ENCODE measurements around the gene TMEM132D.

Gene TMEM132D

DNA sequence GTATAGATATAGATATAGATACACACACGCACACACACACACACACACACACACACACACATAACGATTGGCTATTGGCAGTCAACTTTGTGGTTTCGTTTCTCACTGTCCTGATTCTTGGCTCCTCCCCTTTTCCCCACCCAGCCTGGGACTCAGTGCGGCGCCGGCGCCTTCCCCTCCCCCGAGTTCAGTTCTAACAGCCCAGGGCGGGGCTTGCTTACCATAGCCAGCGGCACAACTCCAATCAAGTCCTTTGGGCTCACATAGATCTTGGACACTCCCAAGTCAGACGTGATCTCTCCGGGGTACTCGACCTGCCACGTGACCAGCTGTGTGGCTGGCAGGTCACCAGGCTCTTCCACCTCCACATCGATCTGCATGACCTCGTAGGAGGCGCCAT, 566.4 kb downstream of the TMEM132D start:
- POLR2A ChIA-PET = no interaction called here
- CTCF ChIA-PET = no interaction called here
- Histone ChIP-seq H3K9me3 (ENCODE audit: control insufficient read depth, insufficient read depth, low read depth, low read length) (no peaks in the 10 kb centered on the region), H3K4me1 (ENCODE audit: control insufficient read depth, insufficient read depth, low read length) (no peaks in the 10 kb centered on the region), H3K27ac (ENCODE audit: extremely low read depth, low read depth, low read length) (no peak overlapping the region), H3K4me3 (ENCODE audit: low read depth, low read length) (no peak overlapping the region), H3K36me3 (ENCODE audit: control insufficient read depth in 2 of 2, insufficient read depth in 1 of 2, low read length in 2 of 2) (no peaks in the 10 kb centered on the region)
- TF ChIP-seq ZSCAN5A (tag by site-specific recombination; IDR thresholded peaks at IDR 0.05) (no peak), ZNF394 (tag by site-specific recombination; IDR thresholded peaks at IDR 0.05; ENCODE audit: borderline replicate concordance) (no peak), ZNF837 (tag by site-specific recombination; IDR thresholded peaks at IDR 0.05) (no peak), ZNF529 (tag by site-specific recombination; IDR thresholded peaks at IDR 0.05; ENCODE audit: insufficient replicate concordance) (no peak), ZNF701 (tag by site-specific recombination; IDR thresholded peaks at IDR 0.05) (no peak)

DNA sequence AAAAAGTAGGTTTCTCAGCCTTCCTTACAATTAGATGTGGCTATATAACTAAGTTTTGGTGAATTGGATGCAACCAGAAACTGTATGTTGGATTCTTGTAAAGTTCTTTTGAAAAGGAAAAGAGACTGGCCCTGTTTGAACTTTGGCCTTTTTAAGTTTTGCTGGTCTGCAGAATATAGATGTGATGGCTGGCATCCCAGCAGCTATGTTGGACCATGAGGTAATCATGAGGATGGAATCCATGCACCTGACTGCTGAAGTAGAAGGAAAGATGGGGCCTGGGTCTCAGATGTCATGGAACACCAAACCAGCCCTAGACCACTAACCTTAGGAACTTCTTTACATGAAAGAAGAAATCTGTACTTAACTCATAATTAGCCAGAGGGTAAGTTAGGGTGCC, 568.1 kb downstream of the TMEM132D start:
- ChIA-PET CTCF (interaction anchor here (0.7 kb wide), 1 partner anchor 944 kb away, joined by 3 read pairs; no protein-coding TSS in a partner anchor), POLR2A (no interaction called here)
- Histone ChIP-seq H3K9me3 (ENCODE audit: control insufficient read depth, insufficient read depth, low read depth, low read length) (no peaks in the 10 kb centered on the region), H3K4me3 (ENCODE audit: low read depth, low read length) (no peak overlapping the region), H3K36me3 (ENCODE audit: control insufficient read depth in 2 of 2, insufficient read depth in 1 of 2, low read length in 2 of 2) (no peaks in the 10 kb centered on the region), H3K27ac (ENCODE audit: extremely low read depth, low read depth, low read length) (no peak overlapping the region), H3K4me1 (ENCODE audit: control insufficient read depth, insufficient read depth, low read length) (no peaks in the 10 kb centered on the region)
- no peak for TF ChIP-seq ZNF221 (tag by site-specific recombination; IDR thresholded peaks at IDR 0.05; ENCODE audit: borderline replicate concordance)
- TF ChIP-seq ZNF174 (tag by site-specific recombination; IDR thresholded peaks at IDR 0.05) = no peak
- no peak for TF ChIP-seq PRDM10 (tag by site-specific recombination; IDR thresholded peaks at IDR 0.05)
- TF ChIP-seq, protein P1, sequence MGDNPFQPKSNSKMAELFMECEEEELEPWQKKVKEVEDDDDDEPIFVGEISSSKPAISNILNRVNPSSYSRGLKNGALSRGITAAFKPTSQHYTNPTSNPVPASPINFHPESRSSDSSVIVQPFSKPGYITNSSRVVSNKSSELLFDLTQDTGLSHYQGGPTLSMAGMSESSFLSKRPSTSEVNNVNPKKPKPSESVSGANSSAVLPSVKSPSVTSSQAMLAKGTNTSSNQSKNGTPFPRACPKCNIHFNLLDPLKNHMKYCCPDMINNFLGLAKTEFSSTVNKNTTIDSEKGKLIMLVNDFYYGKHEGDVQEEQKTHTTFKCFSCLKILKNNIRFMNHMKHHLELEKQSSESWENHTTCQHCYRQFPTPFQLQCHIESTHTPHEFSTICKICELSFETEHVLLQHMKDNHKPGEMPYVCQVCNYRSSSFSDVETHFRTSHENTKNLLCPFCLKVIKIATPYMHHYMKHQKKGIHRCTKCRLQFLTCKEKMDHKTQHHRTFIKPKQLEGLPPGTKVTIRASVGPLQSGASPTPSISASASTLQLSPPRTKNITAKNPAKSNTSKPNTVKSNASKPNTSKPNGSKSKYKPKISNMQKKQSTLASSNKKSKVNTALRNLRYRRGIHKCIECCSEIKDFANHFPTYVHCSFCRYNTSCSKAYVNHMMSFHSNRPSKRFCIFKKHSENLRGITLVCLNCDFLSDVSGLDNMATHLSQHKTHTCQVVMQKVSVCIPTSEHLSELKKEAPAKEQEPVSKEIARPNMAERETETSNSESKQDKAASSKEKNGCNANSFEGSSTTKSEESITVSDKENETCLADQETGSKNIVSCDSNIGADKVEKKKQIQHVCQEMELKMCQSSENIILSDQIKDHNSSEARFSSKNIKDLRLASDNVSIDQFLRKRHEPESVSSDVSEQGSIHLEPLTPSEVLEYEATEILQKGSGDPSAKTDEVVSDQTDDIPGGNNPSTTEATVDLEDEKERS (tag by site-specific recombination; IDR thresholded peaks at IDR 0.05) = 0 out of 2 replicates have a peak, but pooled peaks have one; percentile 31

DNA sequence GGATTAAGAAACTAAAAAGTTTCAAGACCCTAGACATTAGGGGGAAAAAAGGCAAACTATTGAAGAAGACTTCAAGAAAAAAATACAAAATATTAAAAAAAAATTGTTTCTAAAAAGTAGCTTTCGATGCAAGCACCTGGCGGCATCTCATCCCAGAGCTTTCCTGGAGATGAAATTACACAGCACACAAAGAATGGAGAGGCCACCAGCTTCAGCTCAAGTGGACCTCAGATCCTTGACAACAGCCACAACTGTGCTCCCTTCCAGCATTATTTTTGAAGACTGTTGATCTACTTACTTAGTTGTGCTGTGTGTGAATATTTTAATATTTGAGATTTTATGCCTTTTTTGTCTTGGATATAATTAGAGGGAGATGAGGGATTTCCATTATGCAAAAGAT, 571.5 kb downstream of the TMEM132D start:
- H3K36me3 ChIP-seq (ENCODE audit: control insufficient read depth in 2 of 2, insufficient read depth in 1 of 2, low read length in 2 of 2) = no peaks in the 10 kb centered on the region
- no peak overlapping the region for H3K27ac ChIP-seq (ENCODE audit: extremely low read depth, low read depth, low read length)
- ChIA-PET CTCF (no interaction called here), POLR2A (no interaction called here)
- H3K4me1 ChIP-seq (ENCODE audit: control insufficient read depth, insufficient read depth, low read length) = no peaks in the 10 kb centered on the region
- no peak for TF ChIP-seq ZXDB (tag by site-specific recombination; IDR thresholded peaks at IDR 0.05)
- TF ChIP-seq ZNF157 (tag by site-specific recombination; IDR thresholded peaks at IDR 0.05) = no peak
- TF ChIP-seq SP2 (tag by site-specific recombination; IDR thresholded peaks at IDR 0.05) = no peak
- TF ChIP-seq ZNF311 (tag by site-specific recombination; IDR thresholded peaks at IDR 0.05; ENCODE audit: borderline replicate concordance) = no peak
- no peak overlapping the region for H3K4me3 ChIP-seq (ENCODE audit: low read depth, low read length)
- no peaks in the 10 kb centered on the region for H3K9me3 ChIP-seq (ENCODE audit: control insufficient read depth, insufficient read depth, low read depth, low read length)

Measured in HEK293 (cell line).